Mammary epithelial cell (primary cell): ENCODE results near the gene HOXD9.

Source experiments
- EZH2 ChIP-seq: IDR thresholded peaks from 2 replicates; pipeline ENCODE4 v1.6.1; 2012; ENCODE audit warnings: low read length, inconsistent platforms, borderline replicate concordance
- TF ChIP-seq, protein P1 (sequence below), 2 donors: IDR thresholded peaks in 1 of 2; conservative IDR thresholded peaks in 1 of 2; 2 replicates each; pipeline ENCODE4 v1.5.1; 2011 to 2012; ENCODE audit warnings: inconsistent platforms in 2 of 2, low read length in 2 of 2, mild to moderate bottlenecking in 2 of 2, control low read depth in 1 of 2, low read depth in 1 of 2; ENCODE audit not compliant: insufficient read depth in 1 of 2; ENCODE audit errors: extremely low read depth in 1 of 2

DNA sequence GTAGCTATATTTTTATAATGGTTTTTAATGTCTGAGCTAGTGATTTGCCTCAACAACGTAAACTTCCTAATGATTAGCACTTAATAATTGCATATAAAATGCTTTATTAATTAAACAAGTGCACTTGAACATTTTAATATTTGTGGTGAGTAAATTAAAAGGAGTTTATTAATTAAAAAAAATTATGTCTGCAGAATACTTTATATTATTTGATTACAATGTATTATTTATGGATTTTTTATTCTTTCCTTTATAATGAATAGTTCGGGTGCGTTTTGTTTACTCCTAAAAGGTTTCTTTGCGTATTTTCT, 9.3 kb downstream of the HOXD9 start:
- TF ChIP-seq, protein P1, sequence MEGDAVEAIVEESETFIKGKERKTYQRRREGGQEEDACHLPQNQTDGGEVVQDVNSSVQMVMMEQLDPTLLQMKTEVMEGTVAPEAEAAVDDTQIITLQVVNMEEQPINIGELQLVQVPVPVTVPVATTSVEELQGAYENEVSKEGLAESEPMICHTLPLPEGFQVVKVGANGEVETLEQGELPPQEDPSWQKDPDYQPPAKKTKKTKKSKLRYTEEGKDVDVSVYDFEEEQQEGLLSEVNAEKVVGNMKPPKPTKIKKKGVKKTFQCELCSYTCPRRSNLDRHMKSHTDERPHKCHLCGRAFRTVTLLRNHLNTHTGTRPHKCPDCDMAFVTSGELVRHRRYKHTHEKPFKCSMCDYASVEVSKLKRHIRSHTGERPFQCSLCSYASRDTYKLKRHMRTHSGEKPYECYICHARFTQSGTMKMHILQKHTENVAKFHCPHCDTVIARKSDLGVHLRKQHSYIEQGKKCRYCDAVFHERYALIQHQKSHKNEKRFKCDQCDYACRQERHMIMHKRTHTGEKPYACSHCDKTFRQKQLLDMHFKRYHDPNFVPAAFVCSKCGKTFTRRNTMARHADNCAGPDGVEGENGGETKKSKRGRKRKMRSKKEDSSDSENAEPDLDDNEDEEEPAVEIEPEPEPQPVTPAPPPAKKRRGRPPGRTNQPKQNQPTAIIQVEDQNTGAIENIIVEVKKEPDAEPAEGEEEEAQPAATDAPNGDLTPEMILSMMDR (conservative IDR thresholded peaks at IDR 0.05 in 1 of 2, IDR thresholded peaks at IDR 0.05 in 1 of 2; ENCODE audit: extremely low read depth in 1 of 2, insufficient read depth in 1 of 2, low read depth in 1 of 2, low read length in 2 of 2): no peak
- TF ChIP-seq EZH2: no peak
